ENCODE data around the gene TRIM33. TPM values are rescaled to one million over a fixed set of nuclear protein-coding genes. Genes with fewer than 3 reads are reported as not detected.
A peak's percentile ranks its signal among the peaks of the same experiment; 100 is the strongest.

The TRIM33 gene
- 28.4 and 29.7 TPM in 2 replicates for total RNA-seq

GRCh38 chr1:114511032-114511785 lies at the start of gene TRIM33:
Gene TRIM33 (minus strand): TSS chr1:114511203. CDS start chr1:114511076, 127 bp downstream.
- peak; percentile 79 for DNase-seq (ENCODE audit: low read depth, low spot score)

- DNase-seq (ENCODE audit: low read depth, low spot score): no peak
Measured at GRCh38 chr1:114559356-114559755, 48.4 kb upstream of the TRIM33 start.

- DNase-seq (ENCODE audit: low read depth, low spot score): no peak
Measured at GRCh38 chr1:114558544-114558943, 47.5 kb upstream of the TRIM33 start.

- DNase-seq (ENCODE audit: low read depth, low spot score): no peak
Measured at GRCh38 chr1:114554577-114554976, 43.6 kb upstream of the TRIM33 start.

GRCh38 chr1:114552106-114552639 lies 41.2 kb upstream of the TRIM33 start:
- no peak for DNase-seq (ENCODE audit: low read depth, low spot score)

GRCh38 chr1:114551400-114551799 lies 40.4 kb upstream of the TRIM33 start:
- DNase-seq (ENCODE audit: low read depth, low spot score): no peak

- DNase-seq (ENCODE audit: low read depth, low spot score): no peak
Measured at GRCh38 chr1:114550336-114550735, 39.3 kb upstream of the TRIM33 start.

GRCh38 chr1:114549137-114549536 lies 38.1 kb upstream of the TRIM33 start:
- no peak for DNase-seq (ENCODE audit: low read depth, low spot score)

GRCh38 chr1:114547076-114547475 lies 36.1 kb upstream of the TRIM33 start:
- DNase-seq (ENCODE audit: low read depth, low spot score): no peak

- DNase-seq (ENCODE audit: low read depth, low spot score): no peak
Measured at GRCh38 chr1:114545796-114546195, 34.8 kb upstream of the TRIM33 start.

- no peak for DNase-seq (ENCODE audit: low read depth, low spot score)
Measured at GRCh38 chr1:114545315-114545714, 34.3 kb upstream of the TRIM33 start.

GRCh38 chr1:114540821-114541220 lies 29.8 kb upstream of the TRIM33 start:
- DNase-seq (ENCODE audit: low read depth, low spot score): no peak

GRCh38 chr1:114540272-114540671 lies 29.3 kb upstream of the TRIM33 start:
- no peak for DNase-seq (ENCODE audit: low read depth, low spot score)

- no peak for DNase-seq (ENCODE audit: low read depth, low spot score)
Measured at GRCh38 chr1:114536043-114536442, 25.0 kb upstream of the TRIM33 start.

GRCh38 chr1:114535401-114535800 lies 24.4 kb upstream of the TRIM33 start:
- DNase-seq (ENCODE audit: low read depth, low spot score): no peak

- no peak for DNase-seq (ENCODE audit: low read depth, low spot score)
Measured at GRCh38 chr1:114531094-114531493, 20.1 kb upstream of the TRIM33 start.

GRCh38 chr1:114530224-114530623 lies 19.2 kb upstream of the TRIM33 start:
- DNase-seq (ENCODE audit: low read depth, low spot score): no peak

GRCh38 chr1:114524944-114525343 lies 13.9 kb upstream of the TRIM33 start:
- no peak for DNase-seq (ENCODE audit: low read depth, low spot score)

- no peak for DNase-seq (ENCODE audit: low read depth, low spot score)
Measured at GRCh38 chr1:114522264-114522575, 11.2 kb upstream of the TRIM33 start.

GRCh38 chr1:114521396-114522263 lies 10.6 kb upstream of the TRIM33 start:
- DNase-seq (ENCODE audit: low read depth, low spot score): no peak

- no peak for DNase-seq (ENCODE audit: low read depth, low spot score)
Measured at GRCh38 chr1:114517348-114517747, 6.3 kb upstream of the TRIM33 start.

- DNase-seq (ENCODE audit: low read depth, low spot score): no peak
Measured at GRCh38 chr1:114512595-114513280, 1.7 kb upstream of the TRIM33 start.
